Panc1 (cell line): Measurements from ENCODE around the gene TNFAIP8L1. TPM values are rescaled to one million over a fixed set of nuclear protein-coding genes. Genes with fewer than 3 reads are reported as not detected.
"Not testable (repeated sequence)": the region's sequence is repeated elsewhere in the genome, so short reads cannot be mapped to it uniquely, and the experiment has no call there.

Source experiments
- ATAC-seq: fragments of 200-7000 bp; cut with Tn5 transposase; 2 replicates; pipeline ENCODE4 v1.9.1; 2020; ENCODE audit warnings: mild to moderate bottlenecking, moderate library complexity
- BruUV-seq: library from RNA; stranded (reverse); fragments of 400-500 nt; replicated peaks from 2 replicates; lab custom pipeline; 2021; lab: Mats Ljungman, UMichigan
- CTCF ChIA-PET: fragments of 300-600 bp; sonication (Branson Sonifier 250); formaldehyde crosslinking; loops from one replicate; lab custom pipeline; 2022; ENCODE audit warnings: antibody characterized with exemption; lab: Charles Lee
- POLR2A ChIA-PET: fragments of 300-600 bp; sonication (Branson Sonifier 250); formaldehyde crosslinking; loops from one replicate; lab custom pipeline; 2022; ENCODE audit warnings: antibody characterized with exemption; lab: Charles Lee
- DNase-seq: peaks from one replicate; pipeline ENCODE4 v3.0.0-alpha.2; 2010; ENCODE audit warnings: low read depth, low spot score
- H3K27ac ChIP-seq: 2 replicates; pipeline ENCODE4 v1.5.1; 2011; ENCODE audit warnings: mild to moderate bottlenecking, low read length, inconsistent platforms
- H3K27me3 ChIP-seq: fragments of 200-500 bp; sonication (Bioruptor generic); 2 replicates; pipeline ENCODE4 v1.6.0; 2014; ENCODE audit warnings: low read length, inconsistent platforms; ENCODE audit not compliant: control insufficient read depth, insufficient read depth
- H3K36me3 ChIP-seq: fragments of 200-500 bp; sonication (Bioruptor generic); 2 replicates; pipeline ENCODE4 v1.5.1; 2014; ENCODE audit warnings: inconsistent platforms, mild to moderate bottlenecking, low read length, moderate library complexity; ENCODE audit not compliant: control insufficient read depth, insufficient read depth
- H3K4me1 ChIP-seq: 2 replicates; pipeline ENCODE4 v1.5.1; 2011; ENCODE audit warnings: inconsistent platforms, mild to moderate bottlenecking, low read length, moderate library complexity; ENCODE audit not compliant: control insufficient read depth, insufficient read depth
- H3K4me3 ChIP-seq, 2 experiments: 2 replicates each; pipeline ENCODE4 v1.5.1; 2011 to 2012; ENCODE audit warnings: low read depth in 2 of 2, low read length in 2 of 2, mild to moderate bottlenecking in 2 of 2, inconsistent platforms in 1 of 2, moderate library complexity in 1 of 2
- H3K9me3 ChIP-seq: fragments of 200-500 bp; sonication (Bioruptor generic); 2 replicates; pipeline ENCODE4 v1.5.1; 2014; ENCODE audit warnings: low read depth, mild to moderate bottlenecking, inconsistent platforms, low read length, moderate library complexity; ENCODE audit not compliant: control insufficient read depth, insufficient read depth
- POLR2AphosphoS5 ChIP-seq: IDR thresholded peaks from 2 replicates; pipeline ENCODE4 v1.6.1; 2012; ENCODE audit warnings: mild to moderate bottlenecking, low read depth, low read length, moderate library complexity
- SIN3A ChIP-seq: IDR thresholded peaks from 2 replicates; pipeline ENCODE4 v1.6.1; 2012; ENCODE audit warnings: low read depth, mild to moderate bottlenecking, low read length, moderate library complexity, borderline replicate concordance; ENCODE audit not compliant: insufficient read depth
- TCF7L2 ChIP-seq: IDR thresholded peaks from 2 replicates; pipeline ENCODE4 v1.6.1; 2011; ENCODE audit warnings: mild to moderate bottlenecking, low read depth, low read length, inconsistent platforms
- in situ Hi-C: cut with HindIII; loops from 2 replicates; pipeline ENCODE4 v1.10.0; 2016; ENCODE audit warnings: low sequenced_read_pairs, low pct_unique_long_range_greater_than_20kb
- intact Hi-C: fragments of 100-400 bp; cut with micrococcal nuclease; formaldehyde crosslinking; loops from one replicate; pipeline ENCODE4 v1.10.0; 2022; ENCODE audit not compliant: unreplicated experiment
- total RNA-seq: library from RNA; stranded (reverse); gene quantifications from one replicate; pipeline ENCODE4 v1.2.1, GENCODE V29; 2021; ENCODE audit not compliant: unreplicated experiment
- TF ChIP-seq, protein P1 (sequence below), 2 experiments: IDR thresholded peaks; 2 replicates each; pipeline ENCODE4 v1.6.1; 2011 to 2012; ENCODE audit warnings: low read depth in 2 of 2, control low read depth in 1 of 2, low read length in 1 of 2, mild to moderate bottlenecking in 1 of 2, moderate library complexity in 1 of 2; ENCODE audit not compliant: insufficient read depth in 1 of 2
- TF ChIP-seq, protein P2 (sequence below): fragments of 450-650 bp; IDR thresholded peaks from 2 replicates; pipeline ENCODE4 v1.5.1; 2017; ENCODE audit warnings: mild to moderate bottlenecking

Gene TNFAIP8L1
- total RNA-seq, 1 experiment from 2014 or later, result 4.8 TPM

DNA sequence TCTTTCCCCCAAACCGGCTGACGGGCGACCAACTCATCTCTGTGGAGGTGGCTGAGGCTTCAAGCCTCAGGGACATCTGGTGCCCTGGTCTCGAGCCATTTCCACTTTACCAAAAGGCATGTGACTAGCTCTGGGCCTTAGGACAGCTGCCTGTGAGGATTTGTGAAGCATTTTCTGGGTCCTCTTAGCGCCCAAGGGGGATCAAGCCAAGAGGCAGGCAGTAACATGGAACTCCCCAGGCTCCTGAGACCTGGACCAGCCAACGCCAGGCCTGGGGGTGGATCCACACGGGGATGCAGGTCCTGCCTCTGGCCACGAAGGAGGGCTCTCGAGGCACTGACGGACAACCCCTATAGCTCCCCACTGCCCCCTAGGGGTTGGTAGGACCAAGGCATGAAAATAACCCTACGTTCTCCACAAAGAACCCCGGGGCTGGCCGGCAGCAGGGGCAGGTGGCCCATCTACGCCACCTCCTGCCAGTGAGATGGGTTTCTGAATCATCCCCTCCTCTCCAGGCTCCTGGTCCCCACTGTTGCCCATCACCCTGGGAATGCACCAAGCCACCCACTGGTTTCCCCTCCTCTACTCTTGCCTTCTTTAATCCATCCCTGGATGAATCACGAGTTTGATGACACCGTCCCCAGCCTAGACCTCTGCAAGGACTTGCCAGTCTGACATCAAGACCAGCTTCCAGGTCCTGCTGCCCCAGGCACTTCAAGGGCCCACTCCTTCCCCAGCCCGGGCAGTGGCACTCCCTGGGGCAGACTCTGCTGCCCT, 37.8 kb downstream of the TNFAIP8L1 start:
- H3K36me3 ChIP-seq, result 0 out of 2 replicates have a peak, but pooled peaks cover 2% of the 10 kb centered on the region
- BruUV-seq, result no TSS peak
- no peaks in the 10 kb centered on the region for H3K9me3 ChIP-seq
- no peak overlapping the region for H3K4me3 ChIP-seq
- ATAC-seq (peak; percentile 33; the same call in 1 of the 2 replicates), DNase-seq (no peak)
- ChIA-PET CTCF (no interaction called here), POLR2A (no interaction called here)
- no peaks in the 10 kb centered on the region for H3K27me3 ChIP-seq
- TF ChIP-seq, protein P1, sequence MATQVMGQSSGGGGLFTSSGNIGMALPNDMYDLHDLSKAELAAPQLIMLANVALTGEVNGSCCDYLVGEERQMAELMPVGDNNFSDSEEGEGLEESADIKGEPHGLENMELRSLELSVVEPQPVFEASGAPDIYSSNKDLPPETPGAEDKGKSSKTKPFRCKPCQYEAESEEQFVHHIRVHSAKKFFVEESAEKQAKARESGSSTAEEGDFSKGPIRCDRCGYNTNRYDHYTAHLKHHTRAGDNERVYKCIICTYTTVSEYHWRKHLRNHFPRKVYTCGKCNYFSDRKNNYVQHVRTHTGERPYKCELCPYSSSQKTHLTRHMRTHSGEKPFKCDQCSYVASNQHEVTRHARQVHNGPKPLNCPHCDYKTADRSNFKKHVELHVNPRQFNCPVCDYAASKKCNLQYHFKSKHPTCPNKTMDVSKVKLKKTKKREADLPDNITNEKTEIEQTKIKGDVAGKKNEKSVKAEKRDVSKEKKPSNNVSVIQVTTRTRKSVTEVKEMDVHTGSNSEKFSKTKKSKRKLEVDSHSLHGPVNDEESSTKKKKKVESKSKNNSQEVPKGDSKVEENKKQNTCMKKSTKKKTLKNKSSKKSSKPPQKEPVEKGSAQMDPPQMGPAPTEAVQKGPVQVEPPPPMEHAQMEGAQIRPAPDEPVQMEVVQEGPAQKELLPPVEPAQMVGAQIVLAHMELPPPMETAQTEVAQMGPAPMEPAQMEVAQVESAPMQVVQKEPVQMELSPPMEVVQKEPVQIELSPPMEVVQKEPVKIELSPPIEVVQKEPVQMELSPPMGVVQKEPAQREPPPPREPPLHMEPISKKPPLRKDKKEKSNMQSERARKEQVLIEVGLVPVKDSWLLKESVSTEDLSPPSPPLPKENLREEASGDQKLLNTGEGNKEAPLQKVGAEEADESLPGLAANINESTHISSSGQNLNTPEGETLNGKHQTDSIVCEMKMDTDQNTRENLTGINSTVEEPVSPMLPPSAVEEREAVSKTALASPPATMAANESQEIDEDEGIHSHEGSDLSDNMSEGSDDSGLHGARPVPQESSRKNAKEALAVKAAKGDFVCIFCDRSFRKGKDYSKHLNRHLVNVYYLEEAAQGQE (IDR thresholded peaks at IDR 0.05; ENCODE audit: insufficient read depth in 1 of 2, low read depth in 2 of 2, low read length in 1 of 2), result no peak
- TF ChIP-seq, protein P2, sequence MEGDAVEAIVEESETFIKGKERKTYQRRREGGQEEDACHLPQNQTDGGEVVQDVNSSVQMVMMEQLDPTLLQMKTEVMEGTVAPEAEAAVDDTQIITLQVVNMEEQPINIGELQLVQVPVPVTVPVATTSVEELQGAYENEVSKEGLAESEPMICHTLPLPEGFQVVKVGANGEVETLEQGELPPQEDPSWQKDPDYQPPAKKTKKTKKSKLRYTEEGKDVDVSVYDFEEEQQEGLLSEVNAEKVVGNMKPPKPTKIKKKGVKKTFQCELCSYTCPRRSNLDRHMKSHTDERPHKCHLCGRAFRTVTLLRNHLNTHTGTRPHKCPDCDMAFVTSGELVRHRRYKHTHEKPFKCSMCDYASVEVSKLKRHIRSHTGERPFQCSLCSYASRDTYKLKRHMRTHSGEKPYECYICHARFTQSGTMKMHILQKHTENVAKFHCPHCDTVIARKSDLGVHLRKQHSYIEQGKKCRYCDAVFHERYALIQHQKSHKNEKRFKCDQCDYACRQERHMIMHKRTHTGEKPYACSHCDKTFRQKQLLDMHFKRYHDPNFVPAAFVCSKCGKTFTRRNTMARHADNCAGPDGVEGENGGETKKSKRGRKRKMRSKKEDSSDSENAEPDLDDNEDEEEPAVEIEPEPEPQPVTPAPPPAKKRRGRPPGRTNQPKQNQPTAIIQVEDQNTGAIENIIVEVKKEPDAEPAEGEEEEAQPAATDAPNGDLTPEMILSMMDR, result peak; percentile 76; the same call in 1 of the 2 replicates
- intact Hi-C loops (no loop called here), in situ Hi-C loops (no loop called here)
- H3K4me1 ChIP-seq, result no peaks in the 10 kb centered on the region
- H3K27ac ChIP-seq, result no peak overlapping the region

DNA sequence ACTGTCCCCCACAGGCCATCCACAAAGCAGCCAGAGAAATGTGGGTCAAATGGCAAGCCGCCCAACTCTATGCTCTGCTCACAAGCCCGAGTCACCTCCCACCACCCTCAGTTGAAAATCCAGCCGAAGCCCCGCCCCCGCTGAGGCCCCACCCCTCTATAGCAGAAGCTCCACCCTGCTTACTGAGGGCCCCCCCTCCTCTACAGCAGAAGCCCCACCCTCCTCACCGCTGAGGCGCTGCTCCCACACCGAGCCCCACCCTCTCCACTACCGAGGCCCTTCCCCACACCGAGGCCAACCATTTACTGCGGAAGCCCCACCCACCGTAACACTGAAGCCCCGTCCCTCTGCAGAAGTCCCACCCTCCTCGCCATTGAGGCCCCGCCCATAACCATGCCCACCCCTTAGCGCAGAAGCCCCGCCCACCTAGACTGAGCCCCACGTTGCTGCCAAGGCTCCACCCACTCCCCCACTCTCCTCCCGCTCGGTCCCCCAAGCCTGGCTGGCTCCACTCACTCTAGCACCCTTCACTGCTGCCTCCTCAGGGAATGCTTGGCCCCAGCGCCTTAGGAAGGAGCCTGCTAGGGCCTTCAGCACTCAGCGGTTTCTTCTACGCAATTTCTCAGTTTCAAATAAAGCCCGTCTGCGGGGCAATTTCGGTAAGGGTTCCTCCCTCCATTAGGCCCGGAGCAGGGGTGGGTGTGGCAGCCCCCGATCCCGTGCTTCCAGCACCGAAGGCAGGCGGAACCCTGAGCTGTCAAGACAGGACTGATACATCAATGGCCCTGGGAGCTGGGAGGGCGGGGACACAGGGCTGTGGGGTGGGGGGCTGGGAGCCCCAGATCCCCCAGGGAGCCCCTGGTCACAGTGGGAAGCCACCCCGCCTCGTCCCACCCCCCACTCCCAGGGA, 39.8 kb downstream of the TNFAIP8L1 start:
- TF ChIP-seq, protein P2, result no peak
- TF ChIP-seq SIN3A (no peak), TCF7L2 (no peak), POLR2AphosphoS5 (no peak)
- TF ChIP-seq, protein P1 (IDR thresholded peaks at IDR 0.05; ENCODE audit: insufficient read depth in 1 of 2, low read depth in 2 of 2, low read length in 1 of 2), result no peak
- Histone ChIP-seq H3K4me1 (no peaks in the 10 kb centered on the region), H3K9me3 (no peaks in the 10 kb centered on the region), H3K36me3 (0 out of 2 replicates have a peak, but pooled peaks cover 2% of the 10 kb centered on the region), H3K27me3 (no peaks in the 10 kb centered on the region), H3K27ac (no peak overlapping the region), H3K4me3 (no peak overlapping the region)
- ATAC-seq (peak; percentile 61), DNase-seq (no peak)
- BruUV-seq, result no TSS peak
- in situ Hi-C loops (no loop called here), intact Hi-C loops (no loop called here)
- ChIA-PET POLR2A (no interaction called here), CTCF (interaction anchor here (0.6 kb wide), 2 partner anchors 58 to 323 kb away, joined by 7 read pairs; no protein-coding TSS in a partner anchor)

DNA sequence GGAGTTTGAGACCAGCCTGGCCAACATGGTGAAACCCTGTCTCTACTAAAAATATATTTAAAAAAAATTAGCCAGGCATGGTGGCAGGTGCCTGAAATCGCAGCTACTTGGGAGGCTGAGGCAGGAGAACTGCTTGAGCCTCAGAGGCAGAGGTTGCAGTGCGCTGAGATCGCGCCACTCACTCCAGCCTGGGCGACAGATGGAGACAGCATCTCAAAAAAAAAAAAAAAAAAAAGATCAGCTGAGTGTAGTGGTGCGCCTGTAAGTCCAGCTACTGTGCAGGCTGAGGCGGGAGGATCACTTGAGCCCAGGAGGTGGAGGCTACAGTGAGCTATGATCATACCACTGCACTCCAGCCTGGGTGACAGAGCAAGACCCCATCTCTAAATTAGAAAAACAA, 40.7 kb downstream of the TNFAIP8L1 start:
- CTCF ChIA-PET, H3K27ac ChIP-seq, H3K4me3 ChIP-seq, H3K9me3 ChIP-seq, H3K36me3 ChIP-seq, ATAC-seq, DNase-seq, BruUV-seq, H3K4me1 ChIP-seq, in situ Hi-C loops, H3K27me3 ChIP-seq, intact Hi-C loops: not testable (repeated sequence)
- POLR2A ChIA-PET, result interaction anchor here (0.7 kb wide), 1 partner anchor 133 kb away, joined by 8 read pairs; no protein-coding TSS in a partner anchor
